NCI-H345 (cell line): ENCODE results near the gene NAE1.
A peak's percentile ranks its signal among the peaks of the same experiment; 100 is the strongest.
"Not testable (repeated sequence)": the region's sequence is repeated elsewhere in the genome, so short reads cannot be mapped to it uniquely, and the experiment has no call there.

ENCODE experiments used
- DNase-seq: peaks from one replicate; lab custom pipeline; 2025; lab: John Stamatoyannopoulos, UW

The NAE1 gene

GRCh38 chr16:66830422-66831404 is at the start of gene NAE1:
NAE1 (minus strand) TSS chr16:66830976; CDS start chr16:66830899, 77 bp downstream.
- peak; percentile 82 for DNase-seq

GRCh38 chr16:66878067-66878466 is 47.3 kb upstream of the NAE1 start:
- no peak for DNase-seq

- DNase-seq, result no peak
Measured at GRCh38 chr16:66874079-66874775, 43.5 kb upstream of the NAE1 start.

GRCh38 chr16:66873685-66874055 is 42.9 kb upstream of the NAE1 start:
- DNase-seq, result no peak

GRCh38 chr16:66872943-66873684 is 42.3 kb upstream of the NAE1 start:
- DNase-seq, result peak; percentile 71

- no peak for DNase-seq
Measured at GRCh38 chr16:66872559-66872942, 41.8 kb upstream of the NAE1 start.

GRCh38 chr16:66871840-66872239 is 41.1 kb upstream of the NAE1 start:
- DNase-seq, result no peak

- not testable (repeated sequence) for DNase-seq
Measured at GRCh38 chr16:66871363-66871762, 40.6 kb upstream of the NAE1 start.

- DNase-seq, result no peak
Measured at GRCh38 chr16:66869424-66869823, 38.6 kb upstream of the NAE1 start.

- no peak for DNase-seq
Measured at GRCh38 chr16:66863707-66864106, 32.9 kb upstream of the NAE1 start.

GRCh38 chr16:66862023-66862520 is 31.3 kb upstream of the NAE1 start:
- DNase-seq, result no peak

GRCh38 chr16:66859397-66860068 is 28.8 kb upstream of the NAE1 start:
- DNase-seq, result no peak

- no peak for DNase-seq
Measured at GRCh38 chr16:66858740-66859396, 28.1 kb upstream of the NAE1 start.

- no peak for DNase-seq
Measured at GRCh38 chr16:66857437-66857836, 26.7 kb upstream of the NAE1 start.

- DNase-seq, result no peak
Measured at GRCh38 chr16:66856801-66857200, 26.0 kb upstream of the NAE1 start.

- DNase-seq, result no peak
Measured at GRCh38 chr16:66856184-66856730, 25.5 kb upstream of the NAE1 start.

GRCh38 chr16:66853261-66854139 is 22.7 kb upstream of the NAE1 start:
- DNase-seq, result no peak

GRCh38 chr16:66851166-66851964 is 20.6 kb upstream of the NAE1 start:
- DNase-seq, result no peak
